GM18499 (cell line): ENCODE measurements around the gene LY6G6D.

Experiments used
- ATAC-seq: cut with Tn5 transposase; IDR thresholded peaks from one replicate; pipeline ENCODE4 v1.9.1; 2021; ENCODE audit warnings: moderate number of reproducible peaks; ENCODE audit not compliant: insufficient read depth, unreplicated experiment

Gene LY6G6D

DNA sequence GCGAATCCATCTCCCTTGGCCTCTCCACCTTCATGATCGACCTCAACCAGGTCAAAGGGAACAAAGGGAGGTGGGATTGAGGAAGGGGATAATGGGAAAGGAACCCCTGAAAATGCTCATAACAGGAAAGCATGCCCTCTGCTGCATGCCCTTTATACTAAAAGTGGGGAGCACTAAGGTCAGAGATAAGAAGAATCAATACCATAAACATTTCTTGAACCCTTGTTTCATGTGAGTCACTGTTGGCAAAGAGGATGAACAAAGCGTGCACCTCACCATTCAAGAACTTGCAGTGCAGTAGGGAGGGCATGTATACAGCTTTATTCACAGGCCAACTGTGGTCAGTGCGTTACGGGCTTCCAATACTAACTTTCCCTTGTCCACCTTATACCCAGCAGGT is 45.6 kb downstream of the LY6G6D start:
- ATAC-seq: no peak

DNA sequence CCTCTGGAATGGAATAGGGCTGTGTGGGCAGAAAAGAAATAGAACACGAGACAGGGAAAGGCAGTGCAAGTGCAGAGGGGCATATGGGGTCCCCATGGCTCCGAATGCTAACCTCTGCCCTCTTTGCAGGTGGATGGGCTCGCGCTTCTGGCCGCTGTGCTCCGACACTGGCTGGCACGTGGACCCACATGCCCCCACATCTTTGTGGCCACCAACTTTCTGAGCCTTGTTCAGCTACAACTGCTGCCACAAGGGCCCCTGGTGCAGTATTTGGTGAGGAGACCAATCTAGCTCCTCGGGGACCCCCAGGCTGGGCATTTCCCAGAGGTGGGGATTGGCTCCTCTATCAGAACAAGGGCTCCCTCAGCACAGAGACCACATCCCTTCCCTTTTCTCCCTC is 46.2 kb downstream of the LY6G6D start:
- ATAC-seq: no peak

DNA sequence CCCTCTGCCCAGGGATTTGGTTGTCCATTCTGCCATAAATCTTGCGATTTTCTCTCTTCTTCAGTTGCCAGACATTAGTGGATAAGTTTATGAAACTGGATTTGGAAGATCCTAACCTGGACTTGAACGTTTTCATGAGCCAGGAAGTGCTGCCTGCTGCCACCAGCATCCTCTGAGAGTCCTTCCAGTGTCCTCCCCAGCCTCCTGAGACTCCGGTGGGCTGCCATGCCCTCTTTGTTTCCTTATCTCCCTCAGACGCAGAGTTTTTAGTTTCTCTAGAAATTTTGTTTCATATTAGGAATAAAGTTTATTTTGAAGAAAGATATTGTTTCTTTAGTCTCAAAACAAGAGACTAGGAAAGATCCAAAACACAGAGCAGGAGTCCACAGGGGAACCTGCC is 47.2 kb downstream of the LY6G6D start, which contains the start of gene SAPCD1:
Gene SAPCD1 (plus strand): TSS at position 301 of the 400 bp plus-strand sequence. CDS start 399 bp downstream, outside the sequence.
- ATAC-seq: no peak

- ATAC-seq: no peak
Measured at GRCh38 chr6:31762878-31763618, 47.9 kb downstream of the LY6G6D start.

- no peak for ATAC-seq
Measured at GRCh38 chr6:31763619-31763940, 48.4 kb downstream of the LY6G6D start.

DNA sequence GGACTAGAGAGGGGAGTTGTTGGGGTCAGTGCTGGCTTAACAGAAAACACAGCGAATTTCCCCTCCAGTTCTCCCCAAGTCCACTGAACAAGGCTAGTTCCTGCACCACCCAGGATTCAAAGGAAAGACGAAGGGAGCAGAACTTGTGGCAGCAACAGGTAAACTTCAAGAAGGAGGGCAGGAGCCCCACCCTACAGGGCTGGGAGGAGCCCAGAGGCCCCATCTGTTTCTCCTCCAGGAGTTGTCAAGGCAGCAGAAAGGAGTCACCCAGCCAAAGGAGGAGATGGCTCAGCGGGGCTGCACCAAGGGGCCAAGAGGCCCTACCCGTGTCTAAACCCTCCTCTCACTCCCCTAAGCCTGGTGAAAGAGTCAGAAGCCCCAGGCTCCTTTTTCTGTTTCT is 49.0 kb downstream of the LY6G6D start:
- ATAC-seq: no peak

GRCh38 chr6:31765559-31765909 is 50.4 kb downstream of the LY6G6D start:
- no peak for ATAC-seq

GRCh38 chr6:31765910-31766794 is 51.0 kb downstream of the LY6G6D start:
- ATAC-seq: no peak

- ATAC-seq: no peak
Measured at GRCh38 chr6:31767096-31767645, 52.0 kb downstream of the LY6G6D start.
